HepG2 (cell line): ENCODE measurements around the gene BOD1. TPM values are rescaled to one million over a fixed set of nuclear protein-coding genes. Genes with fewer than 3 reads are reported as not detected.

ENCODE experiments used
- ATAC-seq: fragments of 200-7000 bp; cut with Tn5 transposase; 3 replicates; pipeline ENCODE4 v1.9.1; 2020; ENCODE audit warnings: mild to moderate bottlenecking, moderate library complexity
- BruUV-seq: library from RNA; stranded (reverse); fragments of 400-500 nt; replicated peaks from 2 replicates; lab custom pipeline; 2021; lab: Mats Ljungman, UMichigan
- CTCF ChIA-PET: fragments of 300-600 bp; formaldehyde crosslinking; extraction: SDS; loops from one replicate; lab custom pipeline; 2021; ENCODE audit warnings: low total read pairs, inconsistent platforms, low intra/inter-chr PET ratio; lab: Yijun Ruan, JAX
- POLR2A ChIA-PET: fragments of 350-600 bp; sonication (Branson Sonifier 250); formaldehyde crosslinking; loops from one replicate; lab custom pipeline; 2020; ENCODE audit warnings: antibody characterized with exemption, inconsistent platforms; lab: Yijun Ruan, JAX
- DNase-seq: peaks from one replicate; pipeline ENCODE4 v3.0.0-alpha.2; 2015; ENCODE audit warnings: low spot score
- FAIRE-seq: peaks from 3 replicates; lab custom pipeline; 2011; peaks lifted over from hg19 to GRCh38; lab: Jason Lieb, UNC
- H2AFZ ChIP-seq: one replicate; pipeline ENCODE4 v1.6.1; 2011; ENCODE audit warnings: low read length, inconsistent platforms
- H3K27ac ChIP-seq: fragments of 300-600 bp; 3 replicates; pipeline ENCODE4 v1.8.0; 2011; ENCODE audit warnings: mixed run types, mild to moderate bottlenecking, mixed read lengths, low read length, inconsistent platforms; ENCODE audit not compliant: insufficient read depth; ENCODE audit errors: extremely low read length
- H3K27me3 ChIP-seq, 2 experiments: fragments of 200-600 bp in 1 of 2; 2 replicates in 1 of 2; 3 replicates in 1 of 2; pipeline versions ENCODE4 v1.6.0 to v1.8.0; 2011; ENCODE audit warnings: low read length in 2 of 2, mild to moderate bottlenecking in 2 of 2, moderate library complexity in 2 of 2, inconsistent platforms in 1 of 2; ENCODE audit not compliant: insufficient read depth in 2 of 2, control insufficient read depth in 1 of 2
- H3K36me3 ChIP-seq, 2 experiments: fragments of 200-600 bp in 1 of 2; replicated peaks in 1 of 2; 2 replicates in 1 of 2; 3 replicates in 1 of 2; pipeline versions ENCODE4 v1.5.1 to v1.8.0; 2011; ENCODE audit warnings: low read length in 2 of 2, inconsistent platforms in 1 of 2; ENCODE audit not compliant: insufficient read depth in 2 of 2, control insufficient read depth in 1 of 2
- H3K4me1 ChIP-seq: 2 replicates; pipeline ENCODE4 v1.5.1; 2012; ENCODE audit warnings: low read length, inconsistent platforms; ENCODE audit not compliant: insufficient read depth
- H3K4me2 ChIP-seq: 2 replicates; pipeline ENCODE4 v1.6.0; 2011; ENCODE audit warnings: low read depth, low read length, inconsistent platforms
- H3K4me3 ChIP-seq, 3 experiments: fragments of 200-600 bp in 1 of 3; sonication (generic), shearing (Covaris generic) in 1 of 3; replicated peaks in 1 of 3; 2 replicates each; pipeline ENCODE4 v1.5.1; 2011 to 2016; ENCODE audit warnings: low read length in 3 of 3, inconsistent platforms in 2 of 3, low read depth in 2 of 3, mild to moderate bottlenecking in 2 of 3, control low read depth in 1 of 3, mixed read lengths in 1 of 3; ENCODE audit not compliant: insufficient read depth in 1 of 3
- H3K79me2 ChIP-seq: one replicate; pipeline ENCODE4 v1.6.1; 2011; ENCODE audit warnings: low read length, inconsistent platforms; ENCODE audit not compliant: insufficient read depth
- H3K9ac ChIP-seq: 2 replicates; pipeline ENCODE4 v1.6.0; 2011; ENCODE audit warnings: mild to moderate bottlenecking, low read depth, low read length, inconsistent platforms; ENCODE audit not compliant: insufficient read depth
- H3K9me3 ChIP-seq: 2 replicates; pipeline ENCODE4 v1.5.1; 2012; ENCODE audit warnings: mild to moderate bottlenecking, low read length
- H4K20me1 ChIP-seq: 2 replicates; pipeline ENCODE4 v1.6.0; 2011; ENCODE audit warnings: inconsistent platforms, mild to moderate bottlenecking, low read length, moderate library complexity; ENCODE audit not compliant: insufficient read depth
- FOXA3 ChIP-seq: IDR thresholded peaks from 2 replicates; pipeline ENCODE4 v1.6.1; 2016; ENCODE audit warnings: missing genetic modification reagents, missing compliant biosample characterization
- FOXP4 ChIP-seq: sonication (generic); formaldehyde crosslinking; IDR thresholded peaks from 2 replicates; pipeline ENCODE4 v1.4.0; 2020; ENCODE audit warnings: missing genetic modification reagents
- GABPA ChIP-seq, 2 experiments: IDR thresholded peaks; 2 replicates each; pipeline ENCODE4 v1.6.1; 2011 to 2016; ENCODE audit warnings: low read depth in 2 of 2, low read length in 1 of 2, missing biosample characterization in 1 of 2, missing genetic modification characterization in 1 of 2
- GATAD2A ChIP-seq: IDR thresholded peaks from 2 replicates; pipeline ENCODE4 v1.6.1; 2016
- HDAC2 ChIP-seq: sonication (generic); formaldehyde crosslinking; IDR thresholded peaks from 2 replicates; pipeline ENCODE4 v1.4.0; 2020; ENCODE audit warnings: missing genetic modification reagents
- HNRNPK ChIP-seq: fragments of 200-400 bp; formaldehyde crosslinking; IDR thresholded peaks from 2 replicates; pipeline ENCODE4 v1.6.1; 2018; ENCODE audit warnings: low read length, low read depth, moderate library complexity, mild to moderate bottlenecking; ENCODE audit not compliant: poor library complexity, severe bottlenecking
- MED1 ChIP-seq: sonication (generic); formaldehyde crosslinking; IDR thresholded peaks from 2 replicates; pipeline ENCODE4 v1.4.0; 2020; ENCODE audit warnings: missing genetic modification reagents
- PCBP2 ChIP-seq: fragments of 200-400 bp; formaldehyde crosslinking; optimal IDR thresholded peaks from 2 replicates; pipeline ENCODE3; 2018; ENCODE audit warnings: low read length, low read depth; ENCODE audit not compliant: poor library complexity, severe bottlenecking
- POLR2AphosphoS5 ChIP-seq: IDR thresholded peaks from 2 replicates; pipeline ENCODE4 v1.6.1; 2012; ENCODE audit warnings: low read depth, low read length
- RXRB ChIP-seq: IDR thresholded peaks from 2 replicates; pipeline ENCODE4 v1.6.1; 2016; ENCODE audit warnings: borderline replicate concordance, missing genetic modification reagents, missing compliant biosample characterization
- SALL1 ChIP-seq: sonication (generic); formaldehyde crosslinking; IDR thresholded peaks from 2 replicates; pipeline ENCODE4 v1.8.0; 2022; ENCODE audit warnings: mild to moderate bottlenecking, missing genetic modification reagents
- SAP130 ChIP-seq: IDR thresholded peaks from 2 replicates; pipeline ENCODE4 v1.6.1; 2016; ENCODE audit warnings: low read depth
- TCF7L2 ChIP-seq: IDR thresholded peaks from 2 replicates; pipeline ENCODE4 v1.6.1; 2011; ENCODE audit warnings: mild to moderate bottlenecking, low read depth, low read length, moderate library complexity
- TEAD3 ChIP-seq: optimal IDR thresholded peaks from 2 replicates; pipeline ENCODE3; 2016; ENCODE audit warnings: borderline replicate concordance
- THAP8 ChIP-seq: sonication (generic); formaldehyde crosslinking; IDR thresholded peaks from 2 replicates; pipeline ENCODE4 v1.5.1; 2020; ENCODE audit warnings: missing genetic modification reagents, mild to moderate bottlenecking, borderline replicate concordance
- ZBTB7B ChIP-seq: sonication (generic); formaldehyde crosslinking; IDR thresholded peaks from 2 replicates; pipeline ENCODE4 v1.4.0; 2020; ENCODE audit warnings: missing genetic modification reagents
- WGBS: methylation state at CpG from one replicate; pipeline ENCODE4 v1.1.6; 2017; ENCODE audit warnings: low lambda C conversion rate; 5-methylcytosine and 5-hydroxymethylcytosine counted together
- in situ Hi-C: cut with HindIII; loops from 2 replicates; pipeline ENCODE4 v1.10.0; 2017; ENCODE audit warnings: low pct_unique_long_range_greater_than_20kb; ENCODE audit not compliant: extremely low pct_ligation_motif_present
- intact Hi-C: fragments of 100-400 bp; cut with micrococcal nuclease; formaldehyde crosslinking; loops from one replicate; pipeline ENCODE4 v1.10.0; 2022; ENCODE audit not compliant: unreplicated experiment
- polyA plus RNA-seq, 8 experiments: library from polyadenylated mRNA; depleted of rRNA in 3 of 8; stranded (reverse) in 7 of 8; unstranded in 1 of 8; fragments of >200 nt; fragmentation: Illumina TruSeq in 4 of 8; extraction: Trizol in 4 of 8; gene quantifications; 2 replicates each; pipeline versions ENCODE4 v1.2.1 to v1.2.3, GENCODE V29; 2011 to 2016; ENCODE audit warnings: low read depth in 4 of 8, missing spikeins in 1 of 8, mixed read lengths in 1 of 8; ENCODE audit not compliant: insufficient read depth in 1 of 8
- total RNA-seq, 5 experiments: library from RNA; depleted of rRNA; stranded (reverse); fragments of >200 nt; fragmentation: Illumina TruSeq; extraction: Trizol; gene quantifications; 2 replicates each; pipeline ENCODE4 v1.2.3, GENCODE V29; 2016; ENCODE audit warnings: low read depth in 1 of 5
- TF ChIP-seq, protein P1 (sequence below): sonication (generic); formaldehyde crosslinking; IDR thresholded peaks from 2 replicates; pipeline ENCODE4 v1.5.0; 2020; ENCODE audit warnings: mild to moderate bottlenecking, low read depth, missing genetic modification reagents, borderline replicate concordance

BOD1 gene
- total and polyA plus RNA-seq, 2 of the 13 experiments (the other 11 are each of a cell fraction or from before 2014, with no cell fraction given): 81.5 to 103 TPM

GRCh38 chr5:173630724-173631365, 14.4 kb upstream of the BOD1 start:
- Histone ChIP-seq H3K27me3 (peaks cover 0 to 1% of the 10 kb centered on the region in 2 experiments; a peak in 2 of 5 replicates), H3K4me3 (peak overlapping the region in 1 of 3 experiments; percentile 32; a peak in 2 of 6 replicates), H3K79me2 (no peaks in the 10 kb centered on the region), H3K27ac (no peak overlapping the region), H3K9me3 (no peaks in the 10 kb centered on the region), H2AFZ (no peak overlapping the region), H3K36me3 (no peaks in the 10 kb centered on the region), H3K9ac (no peak overlapping the region), H4K20me1 (no peaks in the 10 kb centered on the region), H3K4me2 (peak overlapping the region; percentile 60), H3K4me1 (peaks cover 69% of the 10 kb centered on the region)
- WGBS: 22% methylated on average over 6 of the region's 6 CpGs
- ATAC-seq (peak; percentile 29; the same call in 1 of the 3 replicates), FAIRE-seq (no peak), DNase-seq (no peak)
- POLR2A ChIA-PET: no interaction called here
- CTCF ChIA-PET: no interaction called here
- BruUV-seq: no TSS peak
- in situ Hi-C loops (no loop called here), intact Hi-C loops (no loop called here)
- 0 out of 2 replicates have a peak, but pooled peaks have one; percentile 49 for TF ChIP-seq ZBTB7B
- peak; percentile 26; the same call in 1 of the 2 replicates for TF ChIP-seq FOXA3 (CRISPR knock-in tag)
- TF ChIP-seq PCBP2: peak; percentile 57
- peak; percentile 88 for TF ChIP-seq TEAD3 (CRISPR knock-in tag)
- TF ChIP-seq POLR2AphosphoS5: no peak
- TF ChIP-seq, protein P1, sequence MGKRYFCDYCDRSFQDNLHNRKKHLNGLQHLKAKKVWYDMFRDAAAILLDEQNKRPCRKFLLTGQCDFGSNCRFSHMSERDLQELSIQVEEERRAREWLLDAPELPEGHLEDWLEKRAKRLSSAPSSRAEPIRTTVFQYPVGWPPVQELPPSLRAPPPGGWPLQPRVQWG: no peak
- TF ChIP-seq HNRNPK: peak; percentile 55
- peak; percentile 26; the same call in 1 of the 2 replicates for TF ChIP-seq SALL1 (CRISPR knock-in tag)
- TF ChIP-seq THAP8 (CRISPR knock-in tag): no peak
- TF ChIP-seq MED1 (CRISPR knock-in tag): peak; percentile 39; the same call in 1 of the 2 replicates
- TF ChIP-seq GATAD2A: peak; percentile 36; the same call in 1 of the 2 replicates
- TF ChIP-seq SAP130: peak; percentile 32; the same call in 1 of the 2 replicates
- TF ChIP-seq GABPA (IDR thresholded peaks at IDR 0.05; ENCODE audit: low read depth, low read length): no peak
- no peak for TF ChIP-seq GABPA (CRISPR knock-in tag; IDR thresholded peaks at IDR 0.05; ENCODE audit: low read depth)
- no peak for TF ChIP-seq TCF7L2
- TF ChIP-seq RXRB (CRISPR knock-in tag): 0 out of 2 replicates have a peak, but pooled peaks have one; percentile 20
- TF ChIP-seq HDAC2 (CRISPR knock-in tag): peak; percentile 23; the same call in 1 of the 2 replicates
- TF ChIP-seq FOXP4 (CRISPR knock-in tag): 0 out of 2 replicates have a peak, but pooled peaks have one; percentile 29
